ENCODE results near the gene MYO10.

- TF ChIP-seq SUZ12 (IDR thresholded peaks at IDR 0.05; ENCODE audit: extremely low read depth, insufficient read depth, insufficient read length), result no peak
- TF ChIP-seq ZNF274 (IDR thresholded peaks at IDR 0.05; ENCODE audit: low read depth, low read length), result no peak
- TF ChIP-seq YY1 (IDR thresholded peaks at IDR 0.05; ENCODE audit: insufficient read depth, insufficient read length), result no peak
These were observed 52.3 kb downstream of the MYO10 start for GRCh38 chr5:16883806-16884205.
